Body of pancreas (tissue), 4 donors: ENCODE data around the gene GRM4. TPM values are rescaled to one million over a fixed set of nuclear protein-coding genes. Genes with fewer than 3 reads are reported as not detected.
A peak's percentile ranks its signal among the peaks of the same experiment; 100 is the strongest.

Source experiments
- ATAC-seq: fragments of 150-250 bp; one replicate; pipeline ENCODE4 v1.9.1; 2016
- DNase-seq, 4 donors: peaks; one replicate each; pipeline ENCODE4 v3.0.0-alpha.2; 2019
- H3K27ac ChIP-seq, 4 donors: fragments of 200-600 bp; sonication (generic); 1 replicate in 3 of 4; 2 replicates in 1 of 4; pipeline versions ENCODE4 v1.5.1 to v1.6.1; 2016 to 2019; ENCODE audit warnings: mild to moderate bottlenecking in 1 of 4, mixed read lengths in 1 of 4, moderate library complexity in 1 of 4
- H3K27me3 ChIP-seq, 2 donors: fragments of 200-600 bp; sonication (generic); one replicate each; pipeline ENCODE4 v1.6.0; 2016; ENCODE audit warnings: mild to moderate bottlenecking in 1 of 2
- H3K36me3 ChIP-seq, 2 donors: fragments of 200-600 bp; sonication (generic); replicated peaks in 1 of 2; 2 replicates each; pipeline ENCODE4 v1.5.1; 2016; ENCODE audit warnings: low read depth in 2 of 2; ENCODE audit not compliant: insufficient read depth in 1 of 2
- H3K4me1 ChIP-seq: fragments of 200-600 bp; sonication (generic); one replicate; pipeline ENCODE4 v1.6.0; 2016
- H3K4me3 ChIP-seq, 2 donors: fragments of 200-600 bp; sonication (generic); 1 replicate in 1 of 2; 2 replicates in 1 of 2; pipeline ENCODE4 v1.5.1; 2016 to 2019
- H3K9me3 ChIP-seq, 3 donors: fragments of 200-600 bp; sonication (generic); 1 replicate in 2 of 3; 2 replicates in 1 of 3; pipeline ENCODE4 v1.5.1; 2016
- POLR2A ChIP-seq, 3 donors: fragments of 450-650 bp; IDR thresholded peaks; one replicate each; pipeline ENCODE4 v1.6.1; 2016; ENCODE audit warnings: antibody characterized with exemption in 3 of 3, mild to moderate bottlenecking in 2 of 3
- WGBS, 2 donors: methylation state at CpG; one replicate each; pipeline ENCODE4 v1.1.5; 2017; 5-methylcytosine and 5-hydroxymethylcytosine counted together
- intact Hi-C: fragments of 100-400 bp; cut with DNase I; formaldehyde crosslinking; loops from one replicate; pipeline ENCODE4 v1.15.1; 2023
- total RNA-seq, 2 donors: library from RNA; depleted of rRNA; stranded (reverse); fragments of >200 nt; gene quantifications; one replicate each; pipeline ENCODE4 v1.1.0, GENCODE V29; 2016
- TF ChIP-seq, protein P1 (sequence below), 7 experiments: fragments of 450-650 bp in 4 of 7; fragments of 200-600 bp in 3 of 7; sonication (generic) in 3 of 7; IDR thresholded peaks; one replicate each; pipeline ENCODE4 v1.5.1; 2016 to 2019; ENCODE audit warnings: antibody characterized with exemption in 7 of 7

Gene GRM4
- total RNA-seq, 2 donors from 2014 or later = 0.33 TPM; not detected in 1

GRCh38 chr6:34053721-34054120, 92.2 kb downstream of the GRM4 start:
- TF ChIP-seq POLR2A (IDR thresholded peaks at IDR 0.05) = no peak
- TF ChIP-seq, protein P1, sequence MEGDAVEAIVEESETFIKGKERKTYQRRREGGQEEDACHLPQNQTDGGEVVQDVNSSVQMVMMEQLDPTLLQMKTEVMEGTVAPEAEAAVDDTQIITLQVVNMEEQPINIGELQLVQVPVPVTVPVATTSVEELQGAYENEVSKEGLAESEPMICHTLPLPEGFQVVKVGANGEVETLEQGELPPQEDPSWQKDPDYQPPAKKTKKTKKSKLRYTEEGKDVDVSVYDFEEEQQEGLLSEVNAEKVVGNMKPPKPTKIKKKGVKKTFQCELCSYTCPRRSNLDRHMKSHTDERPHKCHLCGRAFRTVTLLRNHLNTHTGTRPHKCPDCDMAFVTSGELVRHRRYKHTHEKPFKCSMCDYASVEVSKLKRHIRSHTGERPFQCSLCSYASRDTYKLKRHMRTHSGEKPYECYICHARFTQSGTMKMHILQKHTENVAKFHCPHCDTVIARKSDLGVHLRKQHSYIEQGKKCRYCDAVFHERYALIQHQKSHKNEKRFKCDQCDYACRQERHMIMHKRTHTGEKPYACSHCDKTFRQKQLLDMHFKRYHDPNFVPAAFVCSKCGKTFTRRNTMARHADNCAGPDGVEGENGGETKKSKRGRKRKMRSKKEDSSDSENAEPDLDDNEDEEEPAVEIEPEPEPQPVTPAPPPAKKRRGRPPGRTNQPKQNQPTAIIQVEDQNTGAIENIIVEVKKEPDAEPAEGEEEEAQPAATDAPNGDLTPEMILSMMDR (IDR thresholded peaks at IDR 0.05) = no peak
- no peak overlapping the region for H3K4me3 ChIP-seq
- H3K4me1 ChIP-seq = peaks cover 4% of the 10 kb centered on the region
- H3K27ac ChIP-seq = no peak overlapping the region
- H3K9me3 ChIP-seq = no peaks in the 10 kb centered on the region
- no peaks in the 10 kb centered on the region for H3K36me3 ChIP-seq
- DNase-seq (peak in 1 of 4 donors; percentile 5), ATAC-seq (no peak)
- intact Hi-C loops = no loop called here
- 64 to 70% methylated on average over 8 of the region's 8 CpGs for WGBS, 2 donors
- H3K27me3 ChIP-seq = no peaks in the 10 kb centered on the region

DNA sequence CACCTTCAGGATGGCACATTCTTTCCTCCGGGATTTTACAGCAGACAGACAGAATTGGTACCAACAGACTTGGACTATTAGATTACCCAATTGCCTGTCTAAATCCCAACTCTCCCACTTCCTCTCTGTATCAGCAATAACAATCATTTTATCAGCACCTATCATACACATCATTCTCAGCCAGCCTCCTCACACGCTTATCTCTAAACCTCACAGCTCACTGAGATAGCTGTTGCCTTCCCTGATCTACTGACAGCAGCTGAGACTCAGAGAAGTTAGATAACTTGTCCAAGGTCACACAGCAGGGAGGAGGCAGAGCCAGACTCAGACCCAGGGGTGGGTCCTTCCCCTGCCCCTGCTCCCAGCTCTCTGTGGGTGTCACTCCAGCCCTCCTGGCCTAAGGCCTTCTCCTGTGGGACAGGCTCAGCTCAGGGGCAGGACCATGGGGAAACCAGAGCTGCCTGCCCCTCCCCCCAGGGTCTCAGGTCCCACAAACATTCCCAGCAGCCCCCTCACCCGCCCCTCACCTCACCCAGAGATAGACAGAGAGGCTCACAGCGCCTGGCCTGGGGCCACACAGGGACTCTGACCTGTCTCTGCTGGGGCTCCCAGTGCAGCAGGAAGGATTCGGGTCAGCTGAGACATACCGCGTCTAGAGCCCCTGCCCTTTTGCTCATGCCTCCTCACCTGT, 92.8 kb downstream of the GRM4 start:
- Histone ChIP-seq H3K27ac (no peak overlapping the region), H3K4me3 (no peak overlapping the region), H3K4me1 (peaks cover 4% of the 10 kb centered on the region), H3K9me3 (no peaks in the 10 kb centered on the region), H3K36me3 (no peaks in the 10 kb centered on the region), H3K27me3 (no peaks in the 10 kb centered on the region)
- DNase-seq = no peak
- intact Hi-C loops = no loop called here
- no peak for TF ChIP-seq POLR2A (IDR thresholded peaks at IDR 0.05)
- TF ChIP-seq, protein P1 (IDR thresholded peaks at IDR 0.05) = no peak
- WGBS, 2 donors = 56 to 70% methylated on average over 4 to 6 of the region's 7 CpGs
- no peak for ATAC-seq

GRCh38 chr6:34052071-34052825, 93.6 kb downstream of the GRM4 start:
- TF ChIP-seq POLR2A (IDR thresholded peaks at IDR 0.05) = no peak
- TF ChIP-seq, protein P1 (IDR thresholded peaks at IDR 0.05) = no peak
- intact Hi-C loops = no loop called here
- peaks cover 4% of the 10 kb centered on the region for H3K4me1 ChIP-seq
- DNase-seq (no peak), ATAC-seq (no peak)
- H3K36me3 ChIP-seq = no peaks in the 10 kb centered on the region
- H3K27ac ChIP-seq = no peak overlapping the region
- no peaks in the 10 kb centered on the region for H3K27me3 ChIP-seq
- WGBS, 2 donors = 57 to 74% methylated on average over 8 of the region's 8 CpGs
- no peaks in the 10 kb centered on the region for H3K9me3 ChIP-seq
- no peak overlapping the region for H3K4me3 ChIP-seq

GRCh38 chr6:34051331-34051919, 94.5 kb downstream of the GRM4 start:
- no peak overlapping the region for H3K27ac ChIP-seq
- no peaks in the 10 kb centered on the region for H3K9me3 ChIP-seq
- no peaks in the 10 kb centered on the region for H3K36me3 ChIP-seq
- 51 to 58% methylated on average over 7 to 8 of the region's 8 CpGs for WGBS, 2 donors
- intact Hi-C loops = no loop called here
- no peaks in the 10 kb centered on the region for H3K27me3 ChIP-seq
- ATAC-seq (no peak), DNase-seq (no peak)
- peaks cover 2% of the 10 kb centered on the region for H3K4me1 ChIP-seq
- TF ChIP-seq POLR2A (IDR thresholded peaks at IDR 0.05) = no peak
- TF ChIP-seq, protein P1 (IDR thresholded peaks at IDR 0.05) = no peak
- H3K4me3 ChIP-seq = no peak overlapping the region
